ENCODE results near the gene PLEKHM3.

Gene PLEKHM3

GRCh38 chr2:207956771-207957170 lies 68.6 kb downstream of the PLEKHM3 start:
- Histone ChIP-seq H3K4me1 (ENCODE audit: control insufficient read depth, low read depth, low read length) (no peaks in the 10 kb centered on the region), H3K4ac (ENCODE audit: low read depth, low read length) (no peak overlapping the region), H2AK5ac (ENCODE audit: low read length) (no peak overlapping the region), H3K27me3 (ENCODE audit: insufficient read depth, low read length, poor library complexity) (no peaks in the 10 kb centered on the region), H2BK120ac (ENCODE audit: low read depth, low read length) (no peak overlapping the region), H3K27ac (ENCODE audit: low read depth, low read length) (no peak overlapping the region), H2BK15ac (replicated peaks; ENCODE audit: low read depth) (no peak overlapping the region), H3K23ac (ENCODE audit: low read length) (no peak overlapping the region), H3K56ac (ENCODE audit: low read length) (no peak overlapping the region), H4K8ac (ENCODE audit: low read depth, low read length) (no peak overlapping the region), H3K36me3 (ENCODE audit: control insufficient read depth, insufficient read depth, low read length) (no peaks in the 10 kb centered on the region), H3K4me2 (ENCODE audit: low read length) (no peak overlapping the region), H4K5ac (ENCODE audit: low read length) (no peak overlapping the region), H3K4me3 (ENCODE audit: low read length) (no peak overlapping the region), H2BK5ac (ENCODE audit: low read length) (no peak overlapping the region), H3K18ac (ENCODE audit: low read length) (no peak overlapping the region), H3K9ac (ENCODE audit: low read length) (no peak overlapping the region), H3K79me1 (ENCODE audit: low read length) (no peaks in the 10 kb centered on the region), H3K79me2 (ENCODE audit: control insufficient read depth, insufficient read depth, low read length) (no peaks in the 10 kb centered on the region)
- no peak for DNase-seq
- WGBS (ENCODE audit: extremely low coverage, insufficient coverage, low lambda C conversion rate), result no CpG with 5 or more reads among the region's 3 CpGs

- Histone ChIP-seq H3K56ac (ENCODE audit: low read length) (no peak overlapping the region), H3K4me2 (ENCODE audit: low read length) (no peak overlapping the region), H3K27me3 (ENCODE audit: insufficient read depth, low read length, poor library complexity) (no peaks in the 10 kb centered on the region), H3K36me3 (ENCODE audit: control insufficient read depth, insufficient read depth, low read length) (no peaks in the 10 kb centered on the region), H3K23ac (ENCODE audit: low read length) (no peak overlapping the region), H2AK5ac (ENCODE audit: low read length) (no peak overlapping the region), H3K79me2 (ENCODE audit: control insufficient read depth, insufficient read depth, low read length) (no peaks in the 10 kb centered on the region), H3K79me1 (ENCODE audit: low read length) (no peaks in the 10 kb centered on the region), H2BK120ac (ENCODE audit: low read depth, low read length) (no peak overlapping the region), H3K4me3 (ENCODE audit: low read length) (no peak overlapping the region), H3K18ac (ENCODE audit: low read length) (no peak overlapping the region), H4K8ac (ENCODE audit: low read depth, low read length) (no peak overlapping the region), H3K4me1 (ENCODE audit: control insufficient read depth, low read depth, low read length) (no peaks in the 10 kb centered on the region), H2BK5ac (ENCODE audit: low read length) (no peak overlapping the region), H3K27ac (ENCODE audit: low read depth, low read length) (no peak overlapping the region), H4K5ac (ENCODE audit: low read length) (no peak overlapping the region), H2BK15ac (replicated peaks; ENCODE audit: low read depth) (no peak overlapping the region), H3K4ac (ENCODE audit: low read depth, low read length) (no peak overlapping the region), H3K9ac (ENCODE audit: low read length) (no peak overlapping the region)
- DNase-seq, result no peak
- whole genome bisulfite sequencing (ENCODE audit: extremely low coverage, insufficient coverage, low lambda C conversion rate), result no CpG with 5 or more reads among the region's 1 CpG
Measured at GRCh38 chr2:207955456-207955855, 69.9 kb downstream of the PLEKHM3 start.

GRCh38 chr2:207953354-207953753 lies 72.0 kb downstream of the PLEKHM3 start:
- no peak for DNase-seq
- H4K5ac ChIP-seq (ENCODE audit: low read length), result no peak overlapping the region
- no peak overlapping the region for H3K4ac ChIP-seq (ENCODE audit: low read depth, low read length)
- H3K4me2 ChIP-seq (ENCODE audit: low read length), result no peak overlapping the region
- H3K36me3 ChIP-seq (ENCODE audit: control insufficient read depth, insufficient read depth, low read length), result no peaks in the 10 kb centered on the region
- no peak overlapping the region for H3K23ac ChIP-seq (ENCODE audit: low read length)
- no peak overlapping the region for H3K4me3 ChIP-seq (ENCODE audit: low read length)
- no peak overlapping the region for H2BK15ac ChIP-seq (replicated peaks; ENCODE audit: low read depth)
- no peaks in the 10 kb centered on the region for H3K27me3 ChIP-seq (ENCODE audit: insufficient read depth, low read length, poor library complexity)
- no CpG with 5 or more reads among the region's 3 CpGs for WGBS (ENCODE audit: extremely low coverage, insufficient coverage, low lambda C conversion rate)
- no peak overlapping the region for H3K56ac ChIP-seq (ENCODE audit: low read length)
- H3K18ac ChIP-seq (ENCODE audit: low read length), result no peak overlapping the region
- no peak overlapping the region for H2BK120ac ChIP-seq (ENCODE audit: low read depth, low read length)
- H2AK5ac ChIP-seq (ENCODE audit: low read length), result no peak overlapping the region
- no peaks in the 10 kb centered on the region for H3K79me1 ChIP-seq (ENCODE audit: low read length)
- no peaks in the 10 kb centered on the region for H3K4me1 ChIP-seq (ENCODE audit: control insufficient read depth, low read depth, low read length)
- no peaks in the 10 kb centered on the region for H3K79me2 ChIP-seq (ENCODE audit: control insufficient read depth, insufficient read depth, low read length)
- no peak overlapping the region for H3K9ac ChIP-seq (ENCODE audit: low read length)
- no peak overlapping the region for H4K8ac ChIP-seq (ENCODE audit: low read depth, low read length)
- H3K27ac ChIP-seq (ENCODE audit: low read depth, low read length), result no peak overlapping the region
- H2BK5ac ChIP-seq (ENCODE audit: low read length), result no peak overlapping the region

GRCh38 chr2:207952564-207953345 lies 72.6 kb downstream of the PLEKHM3 start:
- Histone ChIP-seq H3K79me1 (ENCODE audit: low read length) (no peaks in the 10 kb centered on the region), H4K5ac (ENCODE audit: low read length) (no peak overlapping the region), H3K4me2 (ENCODE audit: low read length) (no peak overlapping the region), H3K36me3 (ENCODE audit: control insufficient read depth, insufficient read depth, low read length) (no peaks in the 10 kb centered on the region), H3K23ac (ENCODE audit: low read length) (no peak overlapping the region), H2AK5ac (ENCODE audit: low read length) (no peak overlapping the region), H3K79me2 (ENCODE audit: control insufficient read depth, insufficient read depth, low read length) (no peaks in the 10 kb centered on the region), H2BK5ac (ENCODE audit: low read length) (no peak overlapping the region), H3K27me3 (ENCODE audit: insufficient read depth, low read length, poor library complexity) (no peaks in the 10 kb centered on the region), H2BK120ac (ENCODE audit: low read depth, low read length) (no peak overlapping the region), H3K4ac (ENCODE audit: low read depth, low read length) (no peak overlapping the region), H3K9ac (ENCODE audit: low read length) (no peak overlapping the region), H3K18ac (ENCODE audit: low read length) (no peak overlapping the region), H3K27ac (ENCODE audit: low read depth, low read length) (no peak overlapping the region), H3K56ac (ENCODE audit: low read length) (no peak overlapping the region), H4K8ac (ENCODE audit: low read depth, low read length) (no peak overlapping the region), H3K4me1 (ENCODE audit: control insufficient read depth, low read depth, low read length) (no peaks in the 10 kb centered on the region), H3K4me3 (ENCODE audit: low read length) (no peak overlapping the region), H2BK15ac (replicated peaks; ENCODE audit: low read depth) (no peak overlapping the region)
- DNase-seq, result no peak
- WGBS (ENCODE audit: extremely low coverage, insufficient coverage, low lambda C conversion rate), result no CpG with 5 or more reads among the region's 6 CpGs

GRCh38 chr2:207951734-207952470 lies 73.4 kb downstream of the PLEKHM3 start:
- Histone ChIP-seq H3K4me2 (ENCODE audit: low read length) (no peak overlapping the region), H3K18ac (ENCODE audit: low read length) (no peak overlapping the region), H2AK5ac (ENCODE audit: low read length) (no peak overlapping the region), H3K4me1 (ENCODE audit: control insufficient read depth, low read depth, low read length) (no peaks in the 10 kb centered on the region), H3K79me1 (ENCODE audit: low read length) (no peaks in the 10 kb centered on the region), H4K8ac (ENCODE audit: low read depth, low read length) (no peak overlapping the region), H3K56ac (ENCODE audit: low read length) (no peak overlapping the region), H4K5ac (ENCODE audit: low read length) (no peak overlapping the region), H3K9ac (ENCODE audit: low read length) (no peak overlapping the region), H3K4me3 (ENCODE audit: low read length) (no peak overlapping the region), H2BK15ac (replicated peaks; ENCODE audit: low read depth) (no peak overlapping the region), H3K36me3 (ENCODE audit: control insufficient read depth, insufficient read depth, low read length) (no peaks in the 10 kb centered on the region), H3K27ac (ENCODE audit: low read depth, low read length) (no peak overlapping the region), H3K27me3 (ENCODE audit: insufficient read depth, low read length, poor library complexity) (peaks cover 2% of the 10 kb centered on the region), H2BK5ac (ENCODE audit: low read length) (no peak overlapping the region), H3K79me2 (ENCODE audit: control insufficient read depth, insufficient read depth, low read length) (no peaks in the 10 kb centered on the region), H2BK120ac (ENCODE audit: low read depth, low read length) (no peak overlapping the region), H3K4ac (ENCODE audit: low read depth, low read length) (no peak overlapping the region), H3K23ac (ENCODE audit: low read length) (no peak overlapping the region)
- no CpG with 5 or more reads among the region's 5 CpGs for whole genome bisulfite sequencing (ENCODE audit: extremely low coverage, insufficient coverage, low lambda C conversion rate)
- no peak for DNase-seq
